Esophagus muscularis mucosa (tissue), 3 donors: ENCODE data around the gene CHEK1.

Source experiments
- POLR2AphosphoS5 ChIP-seq, 2 donors: sonication (generic); formaldehyde crosslinking; IDR thresholded peaks; one replicate each; pipeline ENCODE4 v1.6.1; 2017; ENCODE audit warnings: antibody characterized with exemption in 2 of 2
- TF ChIP-seq, protein P1 (sequence below), 3 experiments: fragments of 200-600 bp in 2 of 3; fragments of 450-650 bp in 1 of 3; sonication (generic) in 2 of 3; IDR thresholded peaks; one replicate each; pipeline ENCODE4 v1.5.1; 2017 to 2019; ENCODE audit warnings: antibody characterized with exemption in 3 of 3, mild to moderate bottlenecking in 2 of 3, moderate library complexity in 1 of 3

DNA sequence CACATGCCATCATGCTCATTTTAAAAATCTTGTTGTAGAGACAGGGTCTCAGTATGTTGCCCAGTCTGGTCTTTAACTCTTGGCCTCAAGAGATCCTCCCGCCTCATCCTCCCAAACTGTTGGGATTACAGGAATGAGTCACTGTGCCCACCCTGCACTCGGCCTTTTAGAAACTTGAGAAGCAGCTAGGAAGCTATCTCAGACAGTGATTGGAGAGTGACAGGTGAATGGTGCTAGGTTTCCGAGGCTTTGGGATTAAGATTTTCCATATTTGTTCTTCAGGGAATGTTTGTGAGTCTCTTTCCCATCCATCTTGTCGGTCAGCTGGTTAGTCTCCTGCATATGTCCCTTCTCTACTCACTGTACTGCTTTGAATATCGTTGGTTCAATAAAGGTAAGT lies 45.2 kb upstream of the CHEK1 start:
- TF ChIP-seq, protein P1, sequence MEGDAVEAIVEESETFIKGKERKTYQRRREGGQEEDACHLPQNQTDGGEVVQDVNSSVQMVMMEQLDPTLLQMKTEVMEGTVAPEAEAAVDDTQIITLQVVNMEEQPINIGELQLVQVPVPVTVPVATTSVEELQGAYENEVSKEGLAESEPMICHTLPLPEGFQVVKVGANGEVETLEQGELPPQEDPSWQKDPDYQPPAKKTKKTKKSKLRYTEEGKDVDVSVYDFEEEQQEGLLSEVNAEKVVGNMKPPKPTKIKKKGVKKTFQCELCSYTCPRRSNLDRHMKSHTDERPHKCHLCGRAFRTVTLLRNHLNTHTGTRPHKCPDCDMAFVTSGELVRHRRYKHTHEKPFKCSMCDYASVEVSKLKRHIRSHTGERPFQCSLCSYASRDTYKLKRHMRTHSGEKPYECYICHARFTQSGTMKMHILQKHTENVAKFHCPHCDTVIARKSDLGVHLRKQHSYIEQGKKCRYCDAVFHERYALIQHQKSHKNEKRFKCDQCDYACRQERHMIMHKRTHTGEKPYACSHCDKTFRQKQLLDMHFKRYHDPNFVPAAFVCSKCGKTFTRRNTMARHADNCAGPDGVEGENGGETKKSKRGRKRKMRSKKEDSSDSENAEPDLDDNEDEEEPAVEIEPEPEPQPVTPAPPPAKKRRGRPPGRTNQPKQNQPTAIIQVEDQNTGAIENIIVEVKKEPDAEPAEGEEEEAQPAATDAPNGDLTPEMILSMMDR (IDR thresholded peaks at IDR 0.05) = no peak
- no peak for TF ChIP-seq POLR2AphosphoS5 (IDR thresholded peaks at IDR 0.05)
